Measurements from ENCODE around the gene CHRM4. TPM values are rescaled to one million over a fixed set of nuclear protein-coding genes. Genes with fewer than 3 reads are reported as not detected.

CHRM4 gene
- total RNA-seq, 1 experiment from 2014 or later, result 0.31 TPM

GRCh38 chr11:46414466-46414796 lies 22.9 kb upstream of the CHRM4 start:
- H3K4me1 ChIP-seq (replicated peaks; ENCODE audit: insufficient read depth), result no peaks in the 10 kb centered on the region
- intact Hi-C loops (cut with micrococcal nuclease; ENCODE audit: unreplicated experiment), result no loop called here
- no TSS peak for BruUV-seq (replicated peaks)
- TF ChIP-seq EZH2 (IDR thresholded peaks at IDR 0.05; ENCODE audit: low read depth) (no peak), CTCF (conservative IDR thresholded peaks at IDR 0.05) (no peak)
- no peak overlapping the region for H3K4me3 ChIP-seq
- no peaks in the 10 kb centered on the region for H3K9me3 ChIP-seq (ENCODE audit: insufficient read depth, low read depth)
- no peak overlapping the region for H3K4me2 ChIP-seq
- no peak overlapping the region for H3K27ac ChIP-seq
- H4K20me1 ChIP-seq (ENCODE audit: insufficient read depth), result peaks cover 7% of the 10 kb centered on the region; the same call in 1 of the 2 replicates
- H2AFZ ChIP-seq, result no peak overlapping the region
- DNase-seq, result no peak
- no peaks in the 10 kb centered on the region for H3F3A ChIP-seq (ENCODE audit: insufficient read depth, low read depth)
- no peaks in the 10 kb centered on the region for H3K79me2 ChIP-seq (ENCODE audit: low read depth)
- CTCF ChIA-PET, result interaction anchor here (1.1 kb wide), 1 partner anchor 131 kb away, joined by 3 read pairs; no protein-coding TSS in a partner anchor
- no peaks in the 10 kb centered on the region for H3K27me3 ChIP-seq (ENCODE audit: insufficient read depth, low read depth)
- no peaks in the 10 kb centered on the region for H3K36me3 ChIP-seq (ENCODE audit: low read depth)
- H3K9me2 ChIP-seq (ENCODE audit: insufficient read depth), result no peaks in the 10 kb centered on the region
- POLR2A ChIA-PET (ENCODE audit: unreplicated experiment), result no interaction called here

GRCh38 chr11:46413760-46414465 lies 22.3 kb upstream of the CHRM4 start:
- H3K4me2 ChIP-seq, result no peak overlapping the region
- no TSS peak for BruUV-seq (replicated peaks)
- H3K79me2 ChIP-seq (ENCODE audit: low read depth), result no peaks in the 10 kb centered on the region
- no peak overlapping the region for H2AFZ ChIP-seq
- intact Hi-C loops (cut with micrococcal nuclease; ENCODE audit: unreplicated experiment), result no loop called here
- no peaks in the 10 kb centered on the region for H3F3A ChIP-seq (ENCODE audit: insufficient read depth, low read depth)
- TF ChIP-seq EZH2 (IDR thresholded peaks at IDR 0.05; ENCODE audit: low read depth), result no peak
- TF ChIP-seq CTCF (conservative IDR thresholded peaks at IDR 0.05), result no peak
- ChIA-PET POLR2A (ENCODE audit: unreplicated experiment) (no interaction called here), CTCF (interaction anchor here (0.5 to 1.1 kb wide), 2 partner anchors 132 to 1146 kb away, joined by 3 to 6 read pairs; no protein-coding TSS in a partner anchor)
- no peaks in the 10 kb centered on the region for H3K27me3 ChIP-seq (ENCODE audit: insufficient read depth, low read depth)
- 0 out of 2 replicates have a peak, but pooled peaks cover 2% of the 10 kb centered on the region for H3K36me3 ChIP-seq (ENCODE audit: low read depth)
- no peaks in the 10 kb centered on the region for H3K4me1 ChIP-seq (replicated peaks; ENCODE audit: insufficient read depth)
- no peak overlapping the region for H3K27ac ChIP-seq
- DNase-seq, result no peak
- no peaks in the 10 kb centered on the region for H3K9me3 ChIP-seq (ENCODE audit: insufficient read depth, low read depth)
- H3K9me2 ChIP-seq (ENCODE audit: insufficient read depth), result no peaks in the 10 kb centered on the region
- H4K20me1 ChIP-seq (ENCODE audit: insufficient read depth), result peaks cover 5% of the 10 kb centered on the region; the same call in 1 of the 2 replicates
- H3K4me3 ChIP-seq, result no peak overlapping the region

- Histone ChIP-seq H3K36me3 (ENCODE audit: low read depth) (0 out of 2 replicates have a peak, but pooled peaks cover 13% of the 10 kb centered on the region), H3K79me2 (ENCODE audit: low read depth) (no peaks in the 10 kb centered on the region), H2AFZ (no peak overlapping the region), H3K4me1 (replicated peaks; ENCODE audit: insufficient read depth) (no peaks in the 10 kb centered on the region), H3K4me2 (no peak overlapping the region), H3F3A (ENCODE audit: insufficient read depth, low read depth) (no peaks in the 10 kb centered on the region), H3K9me3 (ENCODE audit: insufficient read depth, low read depth) (no peaks in the 10 kb centered on the region), H3K4me3 (no peak overlapping the region), H3K9me2 (ENCODE audit: insufficient read depth) (no peaks in the 10 kb centered on the region), H3K27me3 (ENCODE audit: insufficient read depth, low read depth) (no peaks in the 10 kb centered on the region), H4K20me1 (ENCODE audit: insufficient read depth) (no peaks in the 10 kb centered on the region; the same call in 1 of the 2 replicates), H3K27ac (no peak overlapping the region)
- no peak for TF ChIP-seq CTCF (conservative IDR thresholded peaks at IDR 0.05)
- TF ChIP-seq EZH2 (IDR thresholded peaks at IDR 0.05; ENCODE audit: low read depth), result no peak
- intact Hi-C loops (cut with micrococcal nuclease; ENCODE audit: unreplicated experiment), result no loop called here
- DNase-seq, result peak in 1 of 2 experiments; percentile 21
- CTCF ChIA-PET, result no interaction called here
- BruUV-seq (replicated peaks), result no TSS peak
- POLR2A ChIA-PET (ENCODE audit: unreplicated experiment), result no interaction called here
Observed at GRCh38 chr11:46410021-46410420, 18.4 kb upstream of the CHRM4 start.

All from PC-9 (cell line).